Prostate gland (tissue), 2 donors: Measurements from ENCODE around the gene OGFOD3.

Experiments used
- POLR2A ChIP-seq: fragments of 450-650 bp; IDR thresholded peaks from one replicate; pipeline ENCODE4 v1.6.1; 2016; ENCODE audit warnings: antibody characterized with exemption, mild to moderate bottlenecking
- POLR2AphosphoS5 ChIP-seq: sonication (generic); formaldehyde crosslinking; IDR thresholded peaks from one replicate; pipeline ENCODE4 v1.6.1; 2017; ENCODE audit warnings: antibody characterized with exemption
- TF ChIP-seq, protein P1 (sequence below), 4 experiments: fragments of 200-600 bp in 2 of 4; fragments of 450-650 bp in 2 of 4; sonication (generic) in 2 of 4; IDR thresholded peaks; 1 replicate in 3 of 4; 2 replicates in 1 of 4; pipeline ENCODE4 v1.5.1; 2016 to 2019; ENCODE audit warnings: antibody characterized with exemption in 4 of 4, mild to moderate bottlenecking in 2 of 4, moderate library complexity in 2 of 4

DNA sequence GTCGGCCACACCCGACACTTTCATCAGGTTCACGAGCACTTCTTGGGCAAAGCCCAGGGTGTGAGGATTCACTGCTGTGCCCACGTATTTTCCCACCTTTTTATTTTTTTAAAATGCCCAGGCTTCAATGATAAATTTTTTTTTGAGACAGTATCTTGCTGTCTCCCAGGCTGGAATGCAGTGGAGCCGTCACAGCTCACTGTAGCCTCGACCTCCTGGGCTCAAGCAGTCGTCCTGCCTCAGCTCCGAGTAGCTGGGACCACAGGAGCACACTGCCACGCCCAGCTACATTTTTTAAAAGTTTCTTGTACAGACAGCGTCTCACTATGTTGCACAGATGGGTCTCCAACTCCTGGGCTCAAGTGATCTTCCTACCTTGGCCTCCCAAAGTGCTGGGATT is 29.0 kb downstream of the OGFOD3 start:
- TF ChIP-seq POLR2A (no peak), POLR2AphosphoS5 (no peak)
- TF ChIP-seq, protein P1, sequence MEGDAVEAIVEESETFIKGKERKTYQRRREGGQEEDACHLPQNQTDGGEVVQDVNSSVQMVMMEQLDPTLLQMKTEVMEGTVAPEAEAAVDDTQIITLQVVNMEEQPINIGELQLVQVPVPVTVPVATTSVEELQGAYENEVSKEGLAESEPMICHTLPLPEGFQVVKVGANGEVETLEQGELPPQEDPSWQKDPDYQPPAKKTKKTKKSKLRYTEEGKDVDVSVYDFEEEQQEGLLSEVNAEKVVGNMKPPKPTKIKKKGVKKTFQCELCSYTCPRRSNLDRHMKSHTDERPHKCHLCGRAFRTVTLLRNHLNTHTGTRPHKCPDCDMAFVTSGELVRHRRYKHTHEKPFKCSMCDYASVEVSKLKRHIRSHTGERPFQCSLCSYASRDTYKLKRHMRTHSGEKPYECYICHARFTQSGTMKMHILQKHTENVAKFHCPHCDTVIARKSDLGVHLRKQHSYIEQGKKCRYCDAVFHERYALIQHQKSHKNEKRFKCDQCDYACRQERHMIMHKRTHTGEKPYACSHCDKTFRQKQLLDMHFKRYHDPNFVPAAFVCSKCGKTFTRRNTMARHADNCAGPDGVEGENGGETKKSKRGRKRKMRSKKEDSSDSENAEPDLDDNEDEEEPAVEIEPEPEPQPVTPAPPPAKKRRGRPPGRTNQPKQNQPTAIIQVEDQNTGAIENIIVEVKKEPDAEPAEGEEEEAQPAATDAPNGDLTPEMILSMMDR (IDR thresholded peaks at IDR 0.05): no peak
